ENCODE data around the gene DNAJC24.

Gene DNAJC24

DNA sequence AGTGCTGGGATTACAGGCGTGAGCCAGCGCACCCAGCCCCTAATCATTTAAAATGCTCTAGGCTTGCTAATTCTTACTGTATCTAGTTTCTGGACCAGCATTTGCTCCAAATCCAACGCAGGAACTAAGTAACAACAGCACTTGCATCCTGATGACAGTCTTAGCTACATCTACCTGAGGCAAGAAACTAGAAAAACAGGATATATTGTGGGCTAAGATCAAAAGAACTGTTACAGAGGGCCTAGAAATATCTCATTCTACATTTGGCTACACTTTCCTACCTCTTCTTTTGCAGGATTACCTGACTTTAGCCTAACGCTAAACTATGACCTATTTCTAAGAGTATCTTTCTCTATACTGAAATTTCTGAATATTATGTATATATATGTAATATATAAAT is 7.9 kb upstream of the DNAJC24 start:
- DNase-seq (ENCODE audit: low read depth in 1 of 2, low spot score in 1 of 2): no peak
- in situ Hi-C loops (cut with HindIII; ENCODE audit: low pct_unique_long_range_greater_than_20kb, low sequenced_read_pairs): no loop called here
- TF ChIP-seq JUND (IDR thresholded peaks at IDR 0.05; ENCODE audit: low read depth): no peak

DNA sequence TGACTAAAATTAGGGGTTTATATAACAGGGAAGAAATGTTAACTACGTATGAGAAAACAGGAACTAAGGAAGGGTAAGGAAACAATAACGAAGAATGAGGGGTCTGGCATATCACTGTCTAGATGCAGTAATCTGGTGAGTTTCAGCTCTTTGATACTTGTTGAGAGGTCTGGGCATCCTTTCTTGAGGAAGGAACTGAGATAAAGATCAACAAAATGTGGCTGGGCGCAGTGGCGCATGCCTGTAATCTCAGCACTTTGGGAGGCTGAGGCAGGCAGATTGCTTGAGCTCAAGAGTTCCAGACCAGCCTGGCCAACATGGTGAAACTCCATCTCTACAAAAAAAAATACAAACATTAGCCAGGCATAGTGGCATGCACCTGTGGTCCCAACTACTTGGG is 2.9 kb upstream of the DNAJC24 start:
- in situ Hi-C loops (cut with HindIII; ENCODE audit: low pct_unique_long_range_greater_than_20kb, low sequenced_read_pairs): no loop called here
- no peak for TF ChIP-seq JUND (IDR thresholded peaks at IDR 0.05; ENCODE audit: low read depth)
- no peak for DNase-seq (ENCODE audit: low read depth in 1 of 2, low spot score in 1 of 2)

DNA sequence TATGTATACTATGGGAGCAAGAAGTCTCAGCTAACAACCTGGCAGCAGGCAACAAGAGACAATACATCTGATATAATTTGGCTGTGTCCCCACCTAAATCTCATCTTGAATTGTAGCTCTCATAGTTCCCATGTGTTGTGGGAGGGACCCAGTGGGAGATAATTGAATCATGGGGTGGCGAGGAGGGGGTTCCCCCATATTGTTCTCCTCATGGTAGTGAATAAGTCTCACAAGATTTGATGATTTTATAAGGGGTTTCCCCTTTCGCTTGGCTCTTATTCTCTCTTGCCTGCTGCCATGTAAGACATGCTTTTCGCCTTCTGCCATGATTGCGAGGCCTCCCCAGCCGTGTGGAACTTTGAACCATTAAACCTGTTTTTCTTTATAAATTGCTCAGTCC is 6.2 kb downstream of the DNAJC24 start:
- TF ChIP-seq JUND (IDR thresholded peaks at IDR 0.05; ENCODE audit: low read depth): no peak

DNA sequence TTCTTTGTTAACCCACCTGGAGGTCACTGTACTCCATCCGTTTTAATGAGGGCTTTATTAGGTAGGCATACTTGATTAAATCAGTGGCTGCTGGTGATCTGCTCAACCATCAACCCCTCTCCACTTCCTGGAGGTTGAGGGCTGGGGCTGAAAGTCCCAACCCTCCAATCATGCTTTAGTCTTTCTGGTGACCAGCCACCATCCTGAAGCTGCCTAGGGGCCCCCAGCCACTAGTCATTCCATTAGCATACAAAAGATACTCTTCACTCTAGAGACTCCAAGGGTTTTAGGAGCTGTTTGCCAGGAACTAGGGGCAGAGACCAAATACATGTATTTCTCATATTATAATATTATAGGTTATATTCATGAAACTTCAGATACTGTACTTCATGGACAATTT is 13.5 kb downstream of the DNAJC24 start:
- DNase-seq (ENCODE audit: low read depth in 1 of 2, low spot score in 1 of 2): no peak
- no peak for TF ChIP-seq JUND (IDR thresholded peaks at IDR 0.05; ENCODE audit: low read depth)
- in situ Hi-C loops (cut with HindIII; ENCODE audit: low pct_unique_long_range_greater_than_20kb, low sequenced_read_pairs): no loop called here

More for the DNA sequence above, 6.2 kb downstream of the DNAJC24 start:
- in situ Hi-C loops (cut with HindIII; ENCODE audit: low pct_unique_long_range_greater_than_20kb, low sequenced_read_pairs): no loop called here
- DNase-seq (ENCODE audit: low read depth in 1 of 2, low spot score in 1 of 2): no peak

DNA sequence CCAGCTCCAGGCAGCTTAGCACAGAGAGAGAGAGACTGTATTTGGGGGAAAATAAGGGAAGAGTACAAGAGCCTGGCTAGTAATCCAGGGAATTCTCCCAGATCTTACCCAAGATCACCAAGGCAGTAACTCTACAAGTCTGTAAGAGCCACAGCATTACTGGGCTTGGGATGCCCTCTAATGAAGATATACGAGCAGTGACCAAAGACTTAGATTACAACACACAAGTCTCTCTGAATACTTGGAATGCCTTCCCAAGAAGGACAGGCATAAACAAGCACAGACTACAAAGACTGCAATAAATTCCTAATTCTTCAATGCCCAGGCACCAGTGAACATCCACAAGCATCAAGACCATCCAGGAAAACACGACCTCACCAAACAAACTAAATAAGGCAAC is 17.7 kb downstream of the DNAJC24 start:
- DNase-seq (ENCODE audit: low read depth in 1 of 2, low spot score in 1 of 2): no peak
- in situ Hi-C loops (cut with HindIII; ENCODE audit: low pct_unique_long_range_greater_than_20kb, low sequenced_read_pairs): no loop called here
- no peak for TF ChIP-seq JUND (IDR thresholded peaks at IDR 0.05; ENCODE audit: low read depth)

DNA sequence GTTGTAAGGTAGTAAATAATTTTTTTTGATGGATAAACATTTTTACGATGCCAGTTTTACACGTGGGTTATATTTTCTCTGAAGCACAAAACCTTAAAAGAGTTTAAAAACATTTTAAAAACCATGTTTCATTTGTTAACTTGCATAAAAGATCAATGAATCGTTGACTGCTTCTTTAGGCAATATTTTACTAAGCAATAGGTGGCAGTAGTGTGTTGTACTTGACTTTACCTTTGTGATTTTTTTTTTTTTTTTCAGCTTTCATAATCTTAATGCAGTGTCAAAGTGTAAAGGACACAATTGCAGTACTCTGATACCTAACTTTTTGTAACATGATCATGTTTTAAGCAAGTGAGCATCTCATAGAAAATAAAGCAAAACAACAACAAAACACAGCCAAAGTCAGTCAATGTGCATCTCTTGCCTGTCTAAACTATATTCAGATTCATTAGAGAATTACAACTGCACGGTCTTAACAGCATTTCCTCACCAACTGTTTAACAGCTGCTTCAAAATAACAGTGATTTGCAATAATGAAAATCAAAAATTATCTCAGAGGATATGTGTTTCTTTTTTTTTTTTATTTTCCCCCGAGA is 27.7 kb downstream of the DNAJC24 start:
- in situ Hi-C loops (cut with HindIII; ENCODE audit: low pct_unique_long_range_greater_than_20kb, low sequenced_read_pairs): no loop called here
- peak; percentile 11 to 44 for DNase-seq (ENCODE audit: low read depth in 1 of 2, low spot score in 1 of 2)
- no peak for TF ChIP-seq JUND (IDR thresholded peaks at IDR 0.05; ENCODE audit: low read depth)

DNA sequence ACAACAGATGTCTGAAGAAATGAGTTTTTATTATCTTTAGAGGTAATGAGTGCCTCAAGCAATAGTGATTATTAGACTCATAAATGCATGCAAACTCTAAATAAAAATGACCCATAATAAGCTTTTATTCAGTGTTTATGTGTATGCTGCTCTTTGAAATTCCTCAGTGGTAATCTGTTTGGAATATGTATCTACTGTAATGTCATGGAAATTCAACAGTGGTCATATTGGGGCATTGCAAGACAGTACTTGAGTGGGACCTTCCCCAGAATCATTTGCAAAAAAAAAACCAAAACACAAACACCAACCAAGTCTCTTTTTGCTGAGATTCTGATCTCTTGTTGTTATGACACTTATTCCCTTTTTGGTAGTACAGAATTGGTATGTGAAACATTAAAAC is 35.0 kb downstream of the DNAJC24 start:
- DNase-seq (ENCODE audit: low read depth in 1 of 2, low spot score in 1 of 2): no peak
- TF ChIP-seq JUND (IDR thresholded peaks at IDR 0.05; ENCODE audit: low read depth): no peak
- in situ Hi-C loops (cut with HindIII; ENCODE audit: low pct_unique_long_range_greater_than_20kb, low sequenced_read_pairs): no loop called here

DNA sequence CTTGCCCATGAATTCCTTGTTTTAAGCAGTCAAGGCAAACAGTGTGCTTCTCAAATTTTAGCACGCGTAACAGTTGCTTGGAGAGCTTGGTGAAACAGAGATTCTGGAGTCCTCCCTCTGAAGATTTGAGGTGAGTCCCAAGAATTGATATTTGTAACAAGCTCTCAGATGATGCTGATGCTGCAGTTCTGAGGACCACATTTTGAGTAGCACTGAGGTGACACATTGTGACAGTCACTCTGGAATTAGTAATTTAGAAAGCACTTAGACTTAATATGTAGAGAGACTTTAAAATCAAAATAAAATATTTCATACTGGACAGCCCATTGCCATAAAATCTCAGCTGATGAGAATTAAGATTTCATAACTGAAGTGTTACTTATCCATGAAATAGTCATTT is 38.5 kb downstream of the DNAJC24 start:
- no peak for TF ChIP-seq JUND (IDR thresholded peaks at IDR 0.05; ENCODE audit: low read depth)
- in situ Hi-C loops (cut with HindIII; ENCODE audit: low pct_unique_long_range_greater_than_20kb, low sequenced_read_pairs): no loop called here
- DNase-seq (ENCODE audit: low read depth in 1 of 2, low spot score in 1 of 2): no peak

DNA sequence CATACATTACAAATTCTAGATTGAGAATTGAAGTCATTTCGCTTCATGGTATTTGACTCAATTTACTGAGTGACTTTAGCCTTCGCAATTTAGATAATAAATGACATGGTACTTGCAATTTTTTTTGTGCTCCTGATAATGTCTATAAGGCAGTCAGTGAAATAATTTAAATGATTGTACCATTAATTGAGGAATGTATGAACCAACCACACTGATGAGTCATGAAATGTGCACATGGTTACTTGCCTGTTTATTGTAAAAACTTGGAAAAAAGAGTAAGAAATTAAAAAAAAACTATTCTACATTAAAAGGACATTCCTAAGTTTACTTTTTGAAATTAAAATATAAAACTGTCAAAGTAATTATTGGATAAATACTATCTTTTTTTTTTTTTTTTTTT is 43.3 kb downstream of the DNAJC24 start:
- DNase-seq (ENCODE audit: low read depth in 1 of 2, low spot score in 1 of 2): no peak
- in situ Hi-C loops (cut with HindIII; ENCODE audit: low pct_unique_long_range_greater_than_20kb, low sequenced_read_pairs): no loop called here
- no peak for TF ChIP-seq JUND (IDR thresholded peaks at IDR 0.05; ENCODE audit: low read depth)

DNA sequence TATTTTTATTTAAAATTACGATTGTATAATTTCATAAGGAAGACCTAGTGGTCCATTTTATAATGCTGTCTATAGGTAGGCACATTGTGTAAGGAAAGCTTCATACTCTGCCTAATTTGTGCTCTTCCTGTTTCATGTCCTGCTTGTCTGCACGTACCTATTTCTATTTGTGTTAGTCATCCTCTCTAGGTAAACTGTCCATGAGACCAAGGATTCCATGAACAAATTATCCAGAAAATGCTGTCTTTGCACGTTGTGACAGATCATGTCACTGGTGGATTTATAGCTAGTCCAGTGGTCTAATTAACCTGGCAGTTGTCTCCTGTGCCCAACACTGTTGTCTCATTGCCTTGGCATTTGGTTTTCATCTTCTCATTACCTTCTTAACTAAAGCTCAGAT is 44.7 kb downstream of the DNAJC24 start:
- in situ Hi-C loops (cut with HindIII; ENCODE audit: low pct_unique_long_range_greater_than_20kb, low sequenced_read_pairs): no loop called here
- no peak for DNase-seq (ENCODE audit: low read depth in 1 of 2, low spot score in 1 of 2)

DNA sequence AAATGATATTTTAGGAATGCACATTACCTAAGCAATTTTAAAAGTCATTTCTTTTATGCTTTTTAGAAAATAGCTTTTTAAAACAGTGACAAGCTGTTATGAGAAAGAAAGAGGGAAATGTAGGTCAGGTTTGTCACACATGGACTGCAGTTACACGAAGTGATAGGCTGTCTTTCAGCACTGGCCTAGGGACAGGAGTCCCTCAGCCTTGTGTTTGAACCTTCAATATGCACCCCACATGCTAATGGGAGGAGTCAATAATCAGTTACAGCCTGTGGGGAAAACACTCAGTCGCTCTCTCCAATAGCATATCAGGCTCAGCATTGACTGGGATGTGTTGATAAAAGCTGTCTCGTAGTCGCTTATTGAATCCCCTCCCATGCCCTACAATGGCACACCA is 45.8 kb downstream of the DNAJC24 start:
- no peak for TF ChIP-seq JUND (IDR thresholded peaks at IDR 0.05; ENCODE audit: low read depth)
- no peak for DNase-seq (ENCODE audit: low read depth in 1 of 2, low spot score in 1 of 2)
- in situ Hi-C loops (cut with HindIII; ENCODE audit: low pct_unique_long_range_greater_than_20kb, low sequenced_read_pairs): no loop called here

More for the DNA sequence above, 44.7 kb downstream of the DNAJC24 start:
- no peak for TF ChIP-seq JUND (IDR thresholded peaks at IDR 0.05; ENCODE audit: low read depth)

DNA sequence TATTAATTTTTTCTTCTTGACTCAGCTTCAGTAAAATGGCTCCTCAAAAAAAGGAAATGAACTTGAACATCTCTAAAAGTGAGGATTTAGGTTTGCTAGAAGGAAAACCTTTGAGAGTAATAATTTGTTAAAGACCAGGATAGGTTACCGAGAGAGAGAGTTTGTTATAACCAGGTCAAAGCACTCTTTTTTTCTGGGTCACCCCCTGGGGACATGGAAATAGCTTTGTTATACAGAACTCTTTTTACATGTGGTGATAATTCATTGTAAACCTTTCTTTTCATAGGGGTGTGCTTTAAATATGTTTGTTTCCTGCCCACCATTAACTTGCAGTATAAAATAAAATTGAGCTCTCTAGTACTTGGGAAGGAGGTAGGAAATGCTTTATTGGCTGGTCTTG is 47.7 kb downstream of the DNAJC24 start:
- no peak for TF ChIP-seq JUND (IDR thresholded peaks at IDR 0.05; ENCODE audit: low read depth)
- in situ Hi-C loops (cut with HindIII; ENCODE audit: low pct_unique_long_range_greater_than_20kb, low sequenced_read_pairs): no loop called here
- no peak for DNase-seq (ENCODE audit: low read depth in 1 of 2, low spot score in 1 of 2)

DNA sequence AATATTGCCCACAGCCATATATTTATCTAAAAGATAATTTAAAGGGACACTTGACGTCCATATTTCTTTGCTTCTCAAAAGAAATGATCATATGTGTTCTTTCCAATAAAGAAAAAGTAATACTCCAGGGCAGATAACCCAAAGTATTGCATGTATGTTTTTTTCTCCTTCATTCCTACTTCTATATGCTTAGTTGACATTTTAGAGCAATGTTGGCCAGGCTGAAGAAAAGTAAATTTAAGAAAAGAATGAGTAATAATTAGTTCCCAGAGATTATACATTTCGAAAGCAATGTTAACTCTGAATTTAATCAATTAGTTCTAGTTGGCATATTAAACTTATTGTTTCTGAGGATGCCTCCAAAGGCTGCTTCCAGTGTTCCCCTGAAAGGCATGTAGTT is 48.2 kb downstream of the DNAJC24 start:
- no peak for TF ChIP-seq JUND (IDR thresholded peaks at IDR 0.05; ENCODE audit: low read depth)
- no peak for DNase-seq (ENCODE audit: low read depth in 1 of 2, low spot score in 1 of 2)
- in situ Hi-C loops (cut with HindIII; ENCODE audit: low pct_unique_long_range_greater_than_20kb, low sequenced_read_pairs): no loop called here

DNA sequence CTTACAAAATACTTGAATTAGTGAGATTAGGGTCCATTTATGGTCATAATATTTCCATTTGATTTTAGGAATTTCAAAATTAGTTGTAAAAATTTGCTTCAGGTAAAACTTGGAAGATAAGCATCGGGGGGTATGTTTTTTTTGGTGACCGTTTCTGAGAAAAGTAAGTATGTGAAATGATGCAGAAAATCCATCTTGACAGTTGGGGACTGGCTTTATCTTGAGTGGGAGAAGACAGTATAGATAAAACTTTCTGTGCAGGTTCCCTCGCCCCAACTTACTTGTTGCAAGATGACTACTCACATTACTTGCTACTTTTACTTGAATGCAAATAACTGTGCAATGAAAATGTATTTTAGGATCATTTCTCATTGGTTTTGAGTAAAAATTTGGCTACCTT is 49.5 kb downstream of the DNAJC24 start:
- no peak for DNase-seq (ENCODE audit: low read depth in 1 of 2, low spot score in 1 of 2)
- no peak for TF ChIP-seq JUND (IDR thresholded peaks at IDR 0.05; ENCODE audit: low read depth)
- in situ Hi-C loops (cut with HindIII; ENCODE audit: low pct_unique_long_range_greater_than_20kb, low sequenced_read_pairs): no loop called here

Data from T47D (cell line).